Measurements from ENCODE around the gene HPSE2.

GRCh38 chr10:98916526-98917125 is 319.0 kb downstream of the HPSE2 start:
- TF ChIP-seq, protein P1, sequence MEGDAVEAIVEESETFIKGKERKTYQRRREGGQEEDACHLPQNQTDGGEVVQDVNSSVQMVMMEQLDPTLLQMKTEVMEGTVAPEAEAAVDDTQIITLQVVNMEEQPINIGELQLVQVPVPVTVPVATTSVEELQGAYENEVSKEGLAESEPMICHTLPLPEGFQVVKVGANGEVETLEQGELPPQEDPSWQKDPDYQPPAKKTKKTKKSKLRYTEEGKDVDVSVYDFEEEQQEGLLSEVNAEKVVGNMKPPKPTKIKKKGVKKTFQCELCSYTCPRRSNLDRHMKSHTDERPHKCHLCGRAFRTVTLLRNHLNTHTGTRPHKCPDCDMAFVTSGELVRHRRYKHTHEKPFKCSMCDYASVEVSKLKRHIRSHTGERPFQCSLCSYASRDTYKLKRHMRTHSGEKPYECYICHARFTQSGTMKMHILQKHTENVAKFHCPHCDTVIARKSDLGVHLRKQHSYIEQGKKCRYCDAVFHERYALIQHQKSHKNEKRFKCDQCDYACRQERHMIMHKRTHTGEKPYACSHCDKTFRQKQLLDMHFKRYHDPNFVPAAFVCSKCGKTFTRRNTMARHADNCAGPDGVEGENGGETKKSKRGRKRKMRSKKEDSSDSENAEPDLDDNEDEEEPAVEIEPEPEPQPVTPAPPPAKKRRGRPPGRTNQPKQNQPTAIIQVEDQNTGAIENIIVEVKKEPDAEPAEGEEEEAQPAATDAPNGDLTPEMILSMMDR (IDR thresholded peaks at IDR 0.05; ENCODE audit: low read depth, low read length) = peak; percentile 4
- TF ChIP-seq POLR2A (IDR thresholded peaks at IDR 0.05; ENCODE audit: extremely low read depth, insufficient read length) = no peak
- TF ChIP-seq MYC (IDR thresholded peaks at IDR 0.05; ENCODE audit: low read depth, low read length) = no peak
